Neutrophil (primary cell): ENCODE results near the gene AKTIP.
A peak's percentile ranks its signal among the peaks of the same experiment; 100 is the strongest.

Experiments used
- H3K27ac ChIP-seq: fragments of 200-600 bp; sonication (generic); 2 replicates; pipeline ENCODE4 v1.5.1; 2016; ENCODE audit warnings: mild to moderate bottlenecking, moderate library complexity
- H3K27me3 ChIP-seq: fragments of 200-600 bp; sonication (generic); 2 replicates; pipeline ENCODE4 v1.6.0; 2016; ENCODE audit warnings: mild to moderate bottlenecking
- H3K36me3 ChIP-seq: fragments of 200-600 bp; sonication (generic); 2 replicates; pipeline ENCODE4 v1.5.1; 2017
- H3K4me1 ChIP-seq, 2 experiments: fragments of 200-600 bp in 1 of 2; sonication (generic) in 1 of 2; 1 replicate in 1 of 2; 2 replicates in 1 of 2; pipeline versions ENCODE4 v1.5.1 to v1.6.1; 2013 to 2016; ENCODE audit warnings: low read depth in 1 of 2, low read length in 1 of 2, mild to moderate bottlenecking in 1 of 2, moderate library complexity in 1 of 2; ENCODE audit not compliant: control insufficient read depth in 1 of 2, insufficient read depth in 1 of 2
- H3K4me3 ChIP-seq, 2 experiments: fragments of 200-600 bp in 1 of 2; sonication (generic) in 1 of 2; 1 replicate in 1 of 2; 2 replicates in 1 of 2; pipeline ENCODE4 v1.5.1; 2013 to 2016; ENCODE audit warnings: low read depth in 1 of 2, low read length in 1 of 2, mild to moderate bottlenecking in 1 of 2, moderate library complexity in 1 of 2
- H3K9me3 ChIP-seq: fragments of 200-600 bp; sonication (generic); 2 replicates; pipeline ENCODE4 v1.5.1; 2016
- TF ChIP-seq, protein P1 (sequence below): fragments of 200-600 bp; sonication (generic); IDR thresholded peaks from 2 replicates; pipeline ENCODE4 v1.5.1; 2016; ENCODE audit warnings: antibody characterized with exemption

Gene AKTIP

DNA sequence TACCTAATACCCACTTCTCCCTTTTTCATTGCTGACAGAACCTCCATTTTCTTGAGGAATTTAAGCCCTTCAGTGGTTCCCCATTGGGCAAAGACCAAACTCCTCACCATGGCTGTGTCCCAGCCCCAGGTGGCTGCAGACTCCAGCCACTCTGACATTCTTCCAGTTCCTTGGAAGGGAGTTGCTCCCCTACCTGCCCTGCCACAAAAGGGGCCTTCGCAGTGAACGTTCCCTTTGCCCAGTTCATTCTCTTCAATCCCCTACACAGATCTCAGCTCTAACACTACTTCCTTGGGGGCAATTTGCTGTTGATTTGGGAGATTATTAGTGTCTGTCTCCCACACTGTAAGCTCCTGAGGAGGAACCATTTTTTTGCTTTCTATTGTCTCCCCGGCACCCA is 3.2 kb upstream of the AKTIP start:
- TF ChIP-seq, protein P1, sequence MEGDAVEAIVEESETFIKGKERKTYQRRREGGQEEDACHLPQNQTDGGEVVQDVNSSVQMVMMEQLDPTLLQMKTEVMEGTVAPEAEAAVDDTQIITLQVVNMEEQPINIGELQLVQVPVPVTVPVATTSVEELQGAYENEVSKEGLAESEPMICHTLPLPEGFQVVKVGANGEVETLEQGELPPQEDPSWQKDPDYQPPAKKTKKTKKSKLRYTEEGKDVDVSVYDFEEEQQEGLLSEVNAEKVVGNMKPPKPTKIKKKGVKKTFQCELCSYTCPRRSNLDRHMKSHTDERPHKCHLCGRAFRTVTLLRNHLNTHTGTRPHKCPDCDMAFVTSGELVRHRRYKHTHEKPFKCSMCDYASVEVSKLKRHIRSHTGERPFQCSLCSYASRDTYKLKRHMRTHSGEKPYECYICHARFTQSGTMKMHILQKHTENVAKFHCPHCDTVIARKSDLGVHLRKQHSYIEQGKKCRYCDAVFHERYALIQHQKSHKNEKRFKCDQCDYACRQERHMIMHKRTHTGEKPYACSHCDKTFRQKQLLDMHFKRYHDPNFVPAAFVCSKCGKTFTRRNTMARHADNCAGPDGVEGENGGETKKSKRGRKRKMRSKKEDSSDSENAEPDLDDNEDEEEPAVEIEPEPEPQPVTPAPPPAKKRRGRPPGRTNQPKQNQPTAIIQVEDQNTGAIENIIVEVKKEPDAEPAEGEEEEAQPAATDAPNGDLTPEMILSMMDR = no peak
- H3K27me3 ChIP-seq = peaks cover 4% of the 10 kb centered on the region
- no peaks in the 10 kb centered on the region for H3K36me3 ChIP-seq
- peaks cover 44 to 50% of the 10 kb centered on the region in 2 experiments for H3K4me1 ChIP-seq
- H3K4me3 ChIP-seq = no peak overlapping the region
- no peaks in the 10 kb centered on the region for H3K9me3 ChIP-seq
- no peak overlapping the region for H3K27ac ChIP-seq

DNA sequence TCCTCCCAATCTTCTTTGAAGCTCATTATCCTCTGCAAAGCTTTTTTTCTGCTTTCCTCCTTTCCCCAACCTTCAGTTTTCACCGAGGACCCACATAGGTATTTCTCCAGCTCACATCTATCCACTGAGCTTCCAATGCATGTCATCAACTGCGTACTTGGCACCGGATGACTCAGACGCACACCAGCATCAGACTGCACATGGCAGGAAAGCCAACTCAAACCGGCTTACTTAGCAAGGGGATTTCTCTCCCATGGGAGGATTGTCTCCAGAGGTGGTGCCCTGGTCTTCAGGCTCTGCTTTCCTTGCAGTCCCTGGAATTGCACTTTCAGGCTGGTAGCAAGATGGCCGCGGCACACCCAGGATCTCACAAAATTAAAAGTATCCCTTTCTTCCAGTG is 1.7 kb upstream of the AKTIP start:
- H3K9me3 ChIP-seq = no peaks in the 10 kb centered on the region
- H3K4me1 ChIP-seq = peaks cover 38 to 44% of the 10 kb centered on the region in 2 experiments
- H3K4me3 ChIP-seq = no peak overlapping the region
- peaks cover 4% of the 10 kb centered on the region for H3K27me3 ChIP-seq
- peaks cover 5% of the 10 kb centered on the region for H3K36me3 ChIP-seq
- TF ChIP-seq, protein P1 = no peak
- H3K27ac ChIP-seq = peak overlapping the region; percentile 90

DNA sequence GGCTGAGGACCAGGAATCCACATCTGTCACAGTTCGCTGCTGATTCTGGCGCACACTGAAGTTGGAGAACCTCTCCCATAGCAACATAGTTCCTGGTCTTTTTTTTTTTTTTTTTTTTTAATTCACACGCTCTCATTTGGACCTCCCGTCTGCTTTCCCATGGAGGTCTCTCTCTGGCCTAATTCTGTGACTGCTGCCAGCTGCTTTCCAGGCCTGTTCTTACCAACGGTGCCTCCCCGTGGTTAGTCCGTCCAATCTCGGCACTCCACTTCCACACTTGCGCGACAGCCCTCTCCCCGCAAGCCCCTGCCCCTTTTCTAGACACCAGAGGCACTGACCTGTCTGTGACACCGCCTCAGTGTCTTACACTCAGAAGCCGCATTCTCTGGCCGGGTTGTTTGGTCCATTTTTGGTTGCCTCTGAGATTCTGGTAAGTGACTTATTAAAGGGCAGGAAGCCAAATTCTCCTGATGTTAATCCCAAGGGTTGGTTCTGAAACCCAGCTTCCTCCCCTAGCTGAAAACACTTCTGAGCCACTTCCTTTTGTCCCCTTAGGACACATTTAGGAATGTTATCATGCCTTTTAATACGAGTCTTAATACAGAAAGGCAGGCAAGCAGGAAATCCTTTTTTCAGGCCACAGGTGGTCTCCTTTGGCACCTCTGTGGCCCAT is 1.1 kb upstream of the AKTIP start:
- Histone ChIP-seq H3K36me3 (peaks cover 10% of the 10 kb centered on the region), H3K27me3 (peaks cover 4% of the 10 kb centered on the region), H3K9me3 (no peaks in the 10 kb centered on the region), H3K4me3 (peak overlapping the region; percentile 72 to 78), H3K27ac (peak overlapping the region; percentile 90), H3K4me1 (peaks cover 33 to 42% of the 10 kb centered on the region in 2 experiments)
- TF ChIP-seq, protein P1 = no peak

DNA sequence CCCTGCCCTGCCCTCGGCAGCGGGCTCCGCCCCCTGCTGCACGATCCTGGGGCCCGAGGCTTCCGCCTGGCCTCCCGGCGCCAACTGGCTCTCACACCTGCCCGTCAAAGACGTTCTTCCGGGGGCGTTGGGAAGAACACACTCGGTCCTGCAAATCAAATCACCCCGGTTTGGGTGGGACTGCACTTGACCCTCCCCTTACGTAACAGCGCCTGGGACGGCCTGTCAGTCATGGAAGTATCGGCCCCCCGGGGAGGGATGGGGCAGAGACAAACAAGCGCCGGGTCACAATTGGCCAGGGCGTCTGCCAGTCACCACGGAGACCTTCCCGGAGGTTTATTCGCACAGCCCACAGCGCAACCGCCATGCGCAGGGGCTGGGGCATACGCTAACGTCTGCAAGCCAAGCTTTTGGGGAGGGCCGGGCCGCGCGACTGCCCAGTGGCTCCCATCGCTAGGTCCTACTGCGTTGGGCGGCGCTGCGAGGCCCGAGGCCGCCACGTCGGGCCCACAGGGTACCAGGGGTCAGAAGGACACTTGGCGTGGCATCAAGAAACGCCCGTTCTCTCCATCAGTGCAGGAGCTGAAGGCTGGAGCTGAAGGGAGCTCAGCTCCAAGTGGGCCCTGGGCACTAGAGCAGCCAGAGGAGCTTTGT is 388 bp upstream of the AKTIP start:
- H3K27ac ChIP-seq = peak overlapping the region; percentile 90
- TF ChIP-seq, protein P1 = peak; percentile 28
- H3K4me1 ChIP-seq = peaks cover 33 to 42% of the 10 kb centered on the region in 2 experiments
- no peaks in the 10 kb centered on the region for H3K9me3 ChIP-seq
- H3K36me3 ChIP-seq = peaks cover 17% of the 10 kb centered on the region
- peaks cover 4% of the 10 kb centered on the region for H3K27me3 ChIP-seq
- peak overlapping the region; percentile 78 to 85 for H3K4me3 ChIP-seq

DNA sequence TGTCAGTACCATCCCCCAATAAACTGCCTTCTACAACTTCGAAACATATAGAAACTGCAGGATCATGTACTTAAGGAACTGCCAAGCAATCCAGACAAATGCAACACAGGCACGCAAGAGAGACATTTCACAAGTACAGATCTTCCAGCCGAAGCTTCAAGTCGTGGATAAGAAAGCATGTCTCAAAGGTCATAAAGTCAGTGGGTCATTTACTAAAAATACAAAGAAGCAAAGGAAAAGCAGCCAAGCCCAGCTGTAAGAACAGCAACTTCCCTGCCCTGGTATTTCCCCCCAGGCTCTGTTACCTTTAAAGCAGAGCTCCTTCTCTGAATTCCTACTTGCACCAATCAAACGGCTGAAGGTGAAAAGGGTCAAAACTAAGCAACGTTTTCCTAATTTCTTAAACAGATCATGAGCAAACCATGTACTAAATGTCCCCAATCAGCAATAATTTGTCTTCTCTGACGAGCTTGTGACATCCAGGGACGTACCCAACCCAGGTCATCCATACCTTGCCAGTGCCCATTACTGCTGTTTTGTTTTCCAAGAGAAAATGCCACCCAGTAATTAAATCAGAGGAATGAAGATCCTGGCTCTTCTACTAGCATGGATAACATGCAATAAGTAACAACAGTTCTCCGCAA is 1.7 kb downstream of the AKTIP start:
- peaks cover 38% of the 10 kb centered on the region for H3K36me3 ChIP-seq
- H3K4me1 ChIP-seq = peaks cover 33 to 42% of the 10 kb centered on the region in 2 experiments
- TF ChIP-seq, protein P1 = no peak
- H3K4me3 ChIP-seq = peak overlapping the region; percentile 78 to 85
- H3K27ac ChIP-seq = peak overlapping the region; percentile 90
- no peaks in the 10 kb centered on the region for H3K9me3 ChIP-seq
- H3K27me3 ChIP-seq = peaks cover 2% of the 10 kb centered on the region
